Endothelial cell of umbilical vein (primary cell): ENCODE measurements around the gene SLF2. TPM values are rescaled to one million over a fixed set of nuclear protein-coding genes. Genes with fewer than 3 reads are reported as not detected.

Experiments used
- BruUV-seq: library from RNA; stranded (reverse); fragments of 400-500 nt; replicated peaks from 2 replicates; lab custom pipeline; 2021; lab: Mats Ljungman, UMichigan
- CTCF ChIA-PET: fragments of 300-600, 350-600 bp; sonication (Branson Sonifier 250); formaldehyde crosslinking; loops from one replicate; lab custom pipeline; 2021; ENCODE audit warnings: antibody characterized with exemption, inconsistent platforms; lab: Charles Lee
- POLR2A ChIA-PET: fragments of 300-600, 350-600 bp; sonication (Branson Sonifier 250); formaldehyde crosslinking; loops from one replicate; lab custom pipeline; 2021; ENCODE audit warnings: antibody characterized with exemption, inconsistent platforms; lab: Charles Lee
- DNase-seq: peaks from one replicate; pipeline ENCODE4 v3.0.0-alpha.2; 2011; ENCODE audit warnings: low read depth, low spot score
- FAIRE-seq: peaks from 2 replicates; lab custom pipeline; 2011; peaks lifted over from hg19 to GRCh38; lab: Jason Lieb, UNC
- H2AFZ ChIP-seq: 2 replicates; pipeline ENCODE4 v1.6.0; 2012; ENCODE audit warnings: low read depth, low read length, control low read depth, inconsistent platforms
- H3K27ac ChIP-seq: 2 replicates; pipeline ENCODE4 v1.5.1; 2011; ENCODE audit warnings: low read depth, mild to moderate bottlenecking, control low read depth, low read length, moderate library complexity; ENCODE audit not compliant: insufficient read depth
- H3K27me3 ChIP-seq, 2 experiments: 2 replicates each; pipeline versions ENCODE4 v1.6.0 to v1.6.1; 2011; ENCODE audit warnings: low read length in 2 of 2, mixed read lengths in 1 of 2; ENCODE audit not compliant: control insufficient read depth in 2 of 2, insufficient read depth in 2 of 2
- H3K36me3 ChIP-seq, 2 experiments: 2 replicates in 1 of 2; 3 replicates in 1 of 2; pipeline ENCODE4 v1.5.1; 2011; ENCODE audit warnings: low read length in 2 of 2, mild to moderate bottlenecking in 1 of 2, moderate library complexity in 1 of 2; ENCODE audit not compliant: control insufficient read depth in 2 of 2, insufficient read depth in 2 of 2; ENCODE audit errors: extremely low read depth in 1 of 2
- H3K4me1 ChIP-seq: 3 replicates; pipeline ENCODE4 v1.5.1; 2011; ENCODE audit warnings: mild to moderate bottlenecking, low read length; ENCODE audit not compliant: control insufficient read depth, insufficient read depth; ENCODE audit errors: extremely low read depth
- H3K4me2 ChIP-seq: 2 replicates; pipeline ENCODE4 v1.6.1; 2011; ENCODE audit warnings: low read length, control low read depth, mixed read lengths; ENCODE audit not compliant: insufficient read depth
- H3K4me3 ChIP-seq, 3 experiments: fragments of 200-600 bp in 1 of 3; sonication (generic), shearing (Covaris generic) in 1 of 3; replicated peaks in 1 of 3; 2 replicates each; pipeline ENCODE4 v1.5.1; 2011 to 2016; ENCODE audit warnings: control low read depth in 3 of 3, low read length in 3 of 3, mild to moderate bottlenecking in 2 of 3, inconsistent platforms in 1 of 3, low read depth in 1 of 3, moderate library complexity in 1 of 3; ENCODE audit not compliant: insufficient read depth in 1 of 3
- H3K79me2 ChIP-seq: 2 replicates; pipeline ENCODE4 v1.6.0; 2012; ENCODE audit warnings: low read length, inconsistent platforms; ENCODE audit not compliant: control insufficient read depth, insufficient read depth
- H3K9ac ChIP-seq: replicated peaks from 2 replicates; pipeline ENCODE3; 2011; ENCODE audit warnings: low read length, control low read depth; ENCODE audit not compliant: insufficient read depth; ENCODE audit errors: extremely low read depth
- H3K9me1 ChIP-seq: replicated peaks from 3 replicates; pipeline ENCODE4 v1.6.0; 2011; ENCODE audit warnings: mild to moderate bottlenecking, low read length; ENCODE audit not compliant: control insufficient read depth, insufficient read depth; ENCODE audit errors: extremely low read depth
- H3K9me3 ChIP-seq: replicated peaks from 2 replicates; pipeline ENCODE4 v1.5.1; 2012; ENCODE audit warnings: low read length, inconsistent platforms; ENCODE audit not compliant: control insufficient read depth, insufficient read depth
- H4K20me1 ChIP-seq: replicated peaks from 2 replicates; pipeline ENCODE3; 2011; ENCODE audit warnings: mild to moderate bottlenecking, low read length; ENCODE audit not compliant: control insufficient read depth, insufficient read depth; ENCODE audit errors: extremely low read depth
- EZH2 ChIP-seq: IDR thresholded peaks from 2 replicates; pipeline ENCODE4 v1.6.1; 2012; ENCODE audit warnings: borderline replicate concordance, low read depth, mild to moderate bottlenecking, moderate library complexity, low read length, inconsistent platforms; ENCODE audit not compliant: severe bottlenecking
- FOS ChIP-seq: IDR thresholded peaks from 2 replicates; pipeline ENCODE4 v1.6.1; 2011; ENCODE audit warnings: mild to moderate bottlenecking, low read length, moderate library complexity, borderline replicate concordance; ENCODE audit not compliant: insufficient read depth
- GATA2 ChIP-seq: IDR thresholded peaks from 2 replicates; pipeline ENCODE4 v1.7.0; 2011; ENCODE audit warnings: low read depth, mild to moderate bottlenecking, moderate library complexity, mixed read lengths, low read length; ENCODE audit not compliant: insufficient read length, insufficient read depth
- JUN ChIP-seq: IDR thresholded peaks from 2 replicates; pipeline ENCODE4 v1.6.1; 2011; ENCODE audit warnings: borderline replicate concordance, low read depth; ENCODE audit not compliant: insufficient read length, insufficient read depth
- MYC ChIP-seq: IDR thresholded peaks from one replicate; pipeline ENCODE4 v1.6.1; 2011; ENCODE audit warnings: mild to moderate bottlenecking, low read depth, low read length
- POLR2A ChIP-seq: IDR thresholded peaks from 2 replicates; pipeline ENCODE4 v1.6.1; 2012; ENCODE audit warnings: low read depth, mild to moderate bottlenecking, control low read depth, low read length
- POLR2AphosphoS5 ChIP-seq: IDR thresholded peaks from 2 replicates; pipeline ENCODE4 v1.6.1; 2012; ENCODE audit warnings: low read depth, mild to moderate bottlenecking, control low read depth, low read length, moderate library complexity; ENCODE audit not compliant: insufficient read depth
- dilution Hi-C: fragments of 300-500 bp; cut with MboI; formaldehyde crosslinking; loops from one replicate; pipeline ENCODE4 v1.15.0; 2019; ENCODE audit warnings: low sequenced_read_pairs; ENCODE audit not compliant: extremely low pct_ligation_motif_present
- intact Hi-C: fragments of 100-400 bp; cut with micrococcal nuclease; formaldehyde crosslinking; loops from one replicate; pipeline ENCODE4 v1.10.0; 2022
- polyA plus RNA-seq, 4 experiments: library from polyadenylated mRNA; depleted of rRNA in 3 of 4; stranded (reverse) in 3 of 4; unstranded in 1 of 4; fragments of >200 nt; gene quantifications; 2 replicates each; pipeline versions ENCODE4 v1.2.1 to v1.2.3, GENCODE V29; 2011 to 2012; ENCODE audit warnings: missing spikeins in 1 of 4
- total RNA-seq: library from RNA; stranded (reverse); gene quantifications from 2 replicates; pipeline ENCODE4 v1.2.3, GENCODE V29; 2021
- TF ChIP-seq, protein P1 (sequence below): IDR thresholded peaks from 2 replicates; pipeline ENCODE4 v1.6.1; 2011; ENCODE audit not compliant: insufficient read depth, insufficient read length
- TF ChIP-seq, protein P2 (sequence below), 2 donors: IDR thresholded peaks; 1 replicate in 1 of 2; 2 replicates in 1 of 2; pipeline ENCODE4 v1.5.1; 2011; ENCODE audit warnings: low read length in 2 of 2, mild to moderate bottlenecking in 2 of 2, moderate library complexity in 2 of 2, control low read depth in 1 of 2, inconsistent platforms in 1 of 2, low read depth in 1 of 2; ENCODE audit not compliant: insufficient read depth in 1 of 2; ENCODE audit errors: extremely low read depth in 1 of 2

SLF2 gene
- total and polyA plus RNA-seq, 2 donors (not counting 3 experiments of a cell fraction or from before 2014, with no cell fraction given) = 7.5 to 35.5 TPM

DNA sequence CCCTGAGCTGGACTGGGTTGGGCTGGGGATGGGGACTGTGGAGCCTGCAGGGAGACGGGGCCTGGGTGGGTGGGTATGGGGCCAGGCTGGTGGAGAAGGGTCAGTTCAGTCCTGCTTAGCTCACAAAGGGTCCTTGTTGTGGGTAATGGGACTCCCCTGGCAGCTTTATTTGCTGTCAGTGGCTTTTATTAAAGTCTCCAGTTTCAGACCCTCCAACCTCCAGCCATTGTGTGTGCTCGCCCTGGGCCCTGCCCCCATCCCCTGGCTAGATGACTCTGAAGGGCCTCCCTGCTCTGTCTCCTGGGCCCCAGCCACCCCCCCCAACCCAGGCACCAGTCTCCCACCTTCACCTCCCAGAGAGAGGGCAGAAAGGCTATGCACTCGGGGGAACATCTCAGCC, 44.4 kb upstream of the SLF2 start:
- H3K4me2 ChIP-seq = no peak overlapping the region
- no peak for DNase-seq
- no peaks in the 10 kb centered on the region for H3K79me2 ChIP-seq
- ChIA-PET CTCF (interaction anchor here (1.6 kb wide), 1 partner anchor 306 kb away, joined by 5 read pairs; no protein-coding TSS in a partner anchor), POLR2A (no interaction called here)
- dilution Hi-C loops = no loop called here
- peaks cover 13 to 14% of the 10 kb centered on the region in 2 experiments for H3K27me3 ChIP-seq
- H3K9me1 ChIP-seq = no peaks in the 10 kb centered on the region
- no peak overlapping the region for H3K4me3 ChIP-seq
- no peak for FAIRE-seq
- no TSS peak for BruUV-seq
- no peaks in the 10 kb centered on the region for H3K9me3 ChIP-seq
- no peaks in the 10 kb centered on the region for H3K36me3 ChIP-seq
- intact Hi-C loops = no loop called here
- no peak overlapping the region for H3K9ac ChIP-seq
- no peaks in the 10 kb centered on the region for H4K20me1 ChIP-seq
- no peaks in the 10 kb centered on the region for H3K4me1 ChIP-seq
- TF ChIP-seq POLR2AphosphoS5 = no peak
- TF ChIP-seq EZH2 = no peak
- no peak for TF ChIP-seq POLR2A
- no peak for TF ChIP-seq MYC
- no peak for TF ChIP-seq GATA2
- TF ChIP-seq, protein P1, sequence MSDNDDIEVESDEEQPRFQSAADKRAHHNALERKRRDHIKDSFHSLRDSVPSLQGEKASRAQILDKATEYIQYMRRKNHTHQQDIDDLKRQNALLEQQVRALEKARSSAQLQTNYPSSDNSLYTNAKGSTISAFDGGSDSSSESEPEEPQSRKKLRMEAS = no peak
- TF ChIP-seq FOS = no peak
- TF ChIP-seq, protein P2, sequence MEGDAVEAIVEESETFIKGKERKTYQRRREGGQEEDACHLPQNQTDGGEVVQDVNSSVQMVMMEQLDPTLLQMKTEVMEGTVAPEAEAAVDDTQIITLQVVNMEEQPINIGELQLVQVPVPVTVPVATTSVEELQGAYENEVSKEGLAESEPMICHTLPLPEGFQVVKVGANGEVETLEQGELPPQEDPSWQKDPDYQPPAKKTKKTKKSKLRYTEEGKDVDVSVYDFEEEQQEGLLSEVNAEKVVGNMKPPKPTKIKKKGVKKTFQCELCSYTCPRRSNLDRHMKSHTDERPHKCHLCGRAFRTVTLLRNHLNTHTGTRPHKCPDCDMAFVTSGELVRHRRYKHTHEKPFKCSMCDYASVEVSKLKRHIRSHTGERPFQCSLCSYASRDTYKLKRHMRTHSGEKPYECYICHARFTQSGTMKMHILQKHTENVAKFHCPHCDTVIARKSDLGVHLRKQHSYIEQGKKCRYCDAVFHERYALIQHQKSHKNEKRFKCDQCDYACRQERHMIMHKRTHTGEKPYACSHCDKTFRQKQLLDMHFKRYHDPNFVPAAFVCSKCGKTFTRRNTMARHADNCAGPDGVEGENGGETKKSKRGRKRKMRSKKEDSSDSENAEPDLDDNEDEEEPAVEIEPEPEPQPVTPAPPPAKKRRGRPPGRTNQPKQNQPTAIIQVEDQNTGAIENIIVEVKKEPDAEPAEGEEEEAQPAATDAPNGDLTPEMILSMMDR (IDR thresholded peaks at IDR 0.05; ENCODE audit: extremely low read depth in 1 of 2, insufficient read depth in 1 of 2, low read depth in 1 of 2, low read length in 2 of 2) = no peak
- no peak for TF ChIP-seq JUN
- H3K27ac ChIP-seq = no peak overlapping the region
- no peak overlapping the region for H2AFZ ChIP-seq
